Smooth muscle cell (in vitro differentiated cells): ENCODE data around the gene DEAF1. TPM values are rescaled to one million over a fixed set of nuclear protein-coding genes. Genes with fewer than 3 reads are reported as not detected.

Experiments
- DNase-seq: peaks from one replicate; lab custom pipeline; 2025; ENCODE audit not compliant: unreplicated experiment; lab: John Stamatoyannopoulos, UW
- H2AFZ ChIP-seq: fragments of 200-600 bp; sonication (generic); 2 replicates; pipeline ENCODE4 v1.6.0; 2016; ENCODE audit warnings: antibody characterized with exemption, low read depth, mild to moderate bottlenecking
- H3F3A ChIP-seq: fragments of 200-600 bp; sonication (generic); 2 replicates; pipeline ENCODE4 v1.6.0; 2017; ENCODE audit warnings: antibody characterized with exemption, low read depth
- H3K27ac ChIP-seq: fragments of 200-600 bp; sonication (generic); 2 replicates; pipeline ENCODE4 v1.5.1; 2016; ENCODE audit warnings: low read depth, mild to moderate bottlenecking
- H3K27me3 ChIP-seq: fragments of 200-600 bp; sonication (generic); 2 replicates; pipeline ENCODE4 v1.6.1; 2016; ENCODE audit warnings: low read depth, mild to moderate bottlenecking
- H3K36me3 ChIP-seq: fragments of 200-600 bp; sonication (generic); 2 replicates; pipeline ENCODE4 v1.5.1; 2016; ENCODE audit warnings: low read depth
- H3K4me1 ChIP-seq: fragments of 200-600 bp; sonication (generic); 2 replicates; pipeline ENCODE4 v1.5.1; 2016; ENCODE audit warnings: low read depth
- H3K4me2 ChIP-seq: fragments of 200-600 bp; sonication (generic); 2 replicates; pipeline ENCODE4 v1.6.0; 2016; ENCODE audit warnings: mild to moderate bottlenecking
- H3K4me3 ChIP-seq: fragments of 200-600 bp; sonication (generic); 2 replicates; pipeline ENCODE4 v1.5.1; 2016; ENCODE audit warnings: mild to moderate bottlenecking
- H3K79me2 ChIP-seq: fragments of 200-600 bp; sonication (generic); 2 replicates; pipeline ENCODE4 v1.6.0; 2016; ENCODE audit warnings: low read depth, mild to moderate bottlenecking
- H3K9ac ChIP-seq: fragments of 200-600 bp; sonication (generic); 2 replicates; pipeline ENCODE4 v1.6.0; 2016; ENCODE audit warnings: low read depth
- H3K9me3 ChIP-seq: fragments of 200-600 bp; sonication (generic); replicated peaks from 2 replicates; pipeline ENCODE4 v1.5.1; 2016; ENCODE audit warnings: low read depth
- H4K20me1 ChIP-seq: fragments of 200-600 bp; sonication (generic); 2 replicates; pipeline ENCODE4 v1.6.0; 2016; ENCODE audit warnings: low read depth
- WGBS: methylation state at CpG from one replicate; pipeline ENCODE4 v1.1.7; 2016; ENCODE audit warnings: low lambda C conversion rate; 5-methylcytosine and 5-hydroxymethylcytosine counted together
- polyA plus RNA-seq: library from polyadenylated mRNA; unstranded; fragments of >200 nt; fragmentation: Nextera tagmentation; extraction: Ambion mirVana; gene quantifications from 2 replicates; pipeline ENCODE4 v1.2.1, GENCODE V29; 2016
- total RNA-seq: library from RNA; depleted of rRNA; stranded (reverse); fragments of >200 nt; gene quantifications from 2 replicates; pipeline ENCODE4 v1.2.3, GENCODE V29; 2014
- TF ChIP-seq, protein P1 (sequence below): fragments of 200-600 bp; sonication (generic); IDR thresholded peaks from 2 replicates; pipeline ENCODE4 v1.5.1; 2017; ENCODE audit warnings: borderline replicate concordance, mild to moderate bottlenecking, antibody characterized with exemption; ENCODE audit not compliant: insufficient read depth, poor library complexity, severe bottlenecking

The DEAF1 gene
- total and polyA plus RNA-seq, 2 experiments from 2014 or later = 18.7 to 39.2 TPM

DNA sequence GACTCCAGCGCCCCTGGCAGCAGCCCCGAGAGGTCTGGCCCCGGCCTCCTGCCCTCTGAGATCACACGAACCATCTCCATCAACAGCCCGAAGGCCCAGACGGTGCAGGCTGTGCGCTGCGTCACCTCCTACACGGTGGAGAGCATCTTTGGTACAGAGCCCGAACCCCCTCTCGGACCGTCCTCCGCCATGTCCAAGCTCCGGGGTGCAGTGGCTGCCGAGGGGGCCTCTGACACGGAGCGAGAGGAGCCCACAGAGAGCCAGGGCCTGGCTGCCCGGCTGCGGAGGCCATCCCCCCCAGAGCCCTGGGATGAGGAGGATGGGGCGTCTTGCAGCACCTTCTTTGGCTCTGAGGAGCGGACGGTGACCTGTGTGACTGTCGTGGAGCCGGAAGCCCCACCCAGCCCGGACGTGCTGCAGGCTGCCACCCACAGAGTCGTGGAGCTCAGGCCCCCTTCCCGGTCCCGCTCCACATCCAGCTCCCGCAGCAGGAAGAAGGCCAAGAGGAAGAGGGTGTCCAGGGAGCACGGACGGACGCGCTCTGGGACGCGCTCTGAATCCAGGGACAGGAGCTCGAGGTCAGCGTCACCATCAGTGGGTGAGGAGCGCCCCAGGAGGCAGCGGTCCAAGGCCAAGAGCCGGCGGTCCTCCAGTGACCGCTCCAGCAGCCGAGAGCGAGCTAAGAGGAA is 86.9 kb downstream of the DEAF1 start:
- no peak overlapping the region for H3K4me2 ChIP-seq
- H3K4me3 ChIP-seq = no peak overlapping the region
- 98% methylated on average over 45 of the region's 45 CpGs for WGBS
- H4K20me1 ChIP-seq = peaks cover 39% of the 10 kb centered on the region
- no peak overlapping the region for H2AFZ ChIP-seq
- H3K79me2 ChIP-seq = no peaks in the 10 kb centered on the region
- peaks cover 9% of the 10 kb centered on the region for H3K36me3 ChIP-seq
- no peak overlapping the region for H3K9ac ChIP-seq
- DNase-seq = no peak
- peaks cover 5% of the 10 kb centered on the region for H3F3A ChIP-seq
- H3K9me3 ChIP-seq = no peaks in the 10 kb centered on the region
- H3K4me1 ChIP-seq = no peaks in the 10 kb centered on the region
- no peaks in the 10 kb centered on the region for H3K27me3 ChIP-seq
- TF ChIP-seq, protein P1, sequence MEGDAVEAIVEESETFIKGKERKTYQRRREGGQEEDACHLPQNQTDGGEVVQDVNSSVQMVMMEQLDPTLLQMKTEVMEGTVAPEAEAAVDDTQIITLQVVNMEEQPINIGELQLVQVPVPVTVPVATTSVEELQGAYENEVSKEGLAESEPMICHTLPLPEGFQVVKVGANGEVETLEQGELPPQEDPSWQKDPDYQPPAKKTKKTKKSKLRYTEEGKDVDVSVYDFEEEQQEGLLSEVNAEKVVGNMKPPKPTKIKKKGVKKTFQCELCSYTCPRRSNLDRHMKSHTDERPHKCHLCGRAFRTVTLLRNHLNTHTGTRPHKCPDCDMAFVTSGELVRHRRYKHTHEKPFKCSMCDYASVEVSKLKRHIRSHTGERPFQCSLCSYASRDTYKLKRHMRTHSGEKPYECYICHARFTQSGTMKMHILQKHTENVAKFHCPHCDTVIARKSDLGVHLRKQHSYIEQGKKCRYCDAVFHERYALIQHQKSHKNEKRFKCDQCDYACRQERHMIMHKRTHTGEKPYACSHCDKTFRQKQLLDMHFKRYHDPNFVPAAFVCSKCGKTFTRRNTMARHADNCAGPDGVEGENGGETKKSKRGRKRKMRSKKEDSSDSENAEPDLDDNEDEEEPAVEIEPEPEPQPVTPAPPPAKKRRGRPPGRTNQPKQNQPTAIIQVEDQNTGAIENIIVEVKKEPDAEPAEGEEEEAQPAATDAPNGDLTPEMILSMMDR = no peak
- no peak overlapping the region for H3K27ac ChIP-seq

DNA sequence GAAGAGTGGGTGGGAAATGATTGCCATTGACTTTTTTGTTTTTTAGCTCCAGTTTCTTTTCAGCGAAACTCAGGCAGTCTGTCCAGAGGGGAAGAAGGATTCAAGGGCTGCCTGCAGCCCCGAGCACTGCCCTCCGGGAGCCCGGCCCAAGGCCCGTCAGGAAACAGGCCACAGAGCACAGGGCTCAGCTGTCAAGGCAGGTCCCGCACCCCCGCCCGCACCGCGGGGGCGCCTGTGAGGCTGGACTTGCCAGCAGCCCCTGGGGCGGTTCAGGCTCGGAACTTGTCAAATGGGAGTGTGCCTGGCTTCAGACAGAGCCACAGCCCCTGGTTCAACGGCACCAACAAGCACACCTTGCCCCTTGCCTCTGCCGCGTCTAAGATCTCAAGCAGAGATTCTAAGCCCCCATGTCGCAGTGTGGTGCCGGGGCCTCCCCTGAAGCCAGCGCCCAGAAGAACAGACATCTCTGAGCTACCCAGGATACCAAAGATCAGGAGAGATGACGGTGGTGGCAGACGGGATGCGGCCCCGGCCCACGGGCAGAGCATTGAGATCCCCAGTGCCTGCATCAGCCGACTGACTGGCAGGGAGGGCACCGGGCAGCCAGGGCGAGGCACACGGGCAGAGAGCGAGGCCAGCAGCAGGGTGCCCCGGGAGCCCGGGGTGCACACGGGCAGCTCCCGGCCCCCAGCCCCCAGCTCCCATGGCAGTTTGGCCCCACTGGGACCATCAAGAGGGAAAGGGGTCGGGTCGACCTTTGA is 87.8 kb downstream of the DEAF1 start:
- Histone ChIP-seq H3K4me2 (no peak overlapping the region), H2AFZ (no peak overlapping the region), H3K79me2 (no peaks in the 10 kb centered on the region), H3K4me3 (no peak overlapping the region), H3K9ac (no peak overlapping the region), H3F3A (peaks cover 2% of the 10 kb centered on the region), H3K36me3 (peaks cover 9% of the 10 kb centered on the region), H3K9me3 (no peaks in the 10 kb centered on the region), H3K27ac (no peak overlapping the region), H4K20me1 (peaks cover 38% of the 10 kb centered on the region), H3K4me1 (no peaks in the 10 kb centered on the region), H3K27me3 (no peaks in the 10 kb centered on the region)
- TF ChIP-seq, protein P1 = no peak
- WGBS = 97% methylated on average over 35 of the region's 35 CpGs
- no peak for DNase-seq

DNA sequence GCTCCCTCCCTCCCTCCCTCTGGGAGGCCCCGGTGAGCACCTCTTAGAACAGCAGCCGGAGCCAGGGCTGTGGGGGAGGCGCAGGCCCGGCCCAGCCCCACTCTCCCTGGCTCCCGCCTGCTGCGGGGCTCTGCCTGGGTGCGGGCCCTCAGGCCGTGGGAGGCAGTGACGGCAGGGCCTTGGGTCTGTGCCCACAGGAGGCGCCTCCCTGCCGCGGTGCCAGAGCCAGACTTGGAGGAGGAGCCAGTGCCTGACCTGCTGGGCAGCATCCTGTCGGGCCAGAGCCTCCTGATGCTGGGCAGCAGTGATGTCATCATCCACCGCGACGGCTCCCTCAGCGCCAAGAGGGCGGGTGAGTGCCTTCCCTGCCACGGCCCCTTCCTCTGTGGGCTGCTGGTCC is 88.8 kb downstream of the DEAF1 start:
- TF ChIP-seq, protein P1 = no peak
- Histone ChIP-seq H3K9ac (no peak overlapping the region), H3K36me3 (peaks cover 15% of the 10 kb centered on the region), H3F3A (no peaks in the 10 kb centered on the region), H3K79me2 (no peaks in the 10 kb centered on the region), H3K9me3 (no peaks in the 10 kb centered on the region), H3K27me3 (no peaks in the 10 kb centered on the region), H3K4me3 (no peak overlapping the region), H3K4me2 (no peak overlapping the region), H3K4me1 (no peaks in the 10 kb centered on the region), H2AFZ (no peak overlapping the region), H4K20me1 (peaks cover 36% of the 10 kb centered on the region), H3K27ac (no peak overlapping the region)
- 96% methylated on average over 18 of the region's 19 CpGs for WGBS
- DNase-seq = no peak
